Stimulated activated CD8-positive, alpha-beta memory T cell treated with anti-CD3 and anti-CD28 coated beads, Interleukin-7, amount 100 ng/mL, for 24 hours (primary cell): ENCODE measurements around the gene PPP2R3B.
"Not testable (repeated sequence)": the region's sequence is repeated elsewhere in the genome, so short reads cannot be mapped to it uniquely, and the experiment has no call there.

Experiments used
- DNase-seq: peaks from one replicate; pipeline ENCODE4 v3.0.0-alpha.2; 2020; ENCODE audit warnings: low read depth

Gene PPP2R3B

GRCh38 chrX:402857-403256, 16.1 kb upstream of the PPP2R3B start:
- no peak for DNase-seq

GRCh38 chrX:400258-400657, 13.6 kb upstream of the PPP2R3B start:
- DNase-seq, result no peak

- no peak for DNase-seq
These were observed 10.9 kb upstream of the PPP2R3B start for GRCh38 chrX:397575-397974.

- DNase-seq, result no peak
These were observed 8.1 kb upstream of the PPP2R3B start for GRCh38 chrX:394830-395229.

GRCh38 chrX:392575-392846, 5.8 kb upstream of the PPP2R3B start:
- no peak for DNase-seq

- DNase-seq, result no peak
These were observed 5.2 kb upstream of the PPP2R3B start for GRCh38 chrX:391717-392574.

- DNase-seq, result no peak
These were observed 3.8 kb upstream of the PPP2R3B start for GRCh38 chrX:390459-390858.

- no peak for DNase-seq
These were observed 2.3 kb upstream of the PPP2R3B start for GRCh38 chrX:389021-389441.

GRCh38 chrX:387729-388128, 1.0 kb upstream of the PPP2R3B start:
- DNase-seq, result no peak

- no peak for DNase-seq
These were observed 404 bp downstream of the PPP2R3B start for GRCh38 chrX:386239-386767.

GRCh38 chrX:385736-386135, 971 bp downstream of the PPP2R3B start:
- not testable (repeated sequence) for DNase-seq

GRCh38 chrX:384861-385260, 1.8 kb downstream of the PPP2R3B start:
- no peak for DNase-seq

- DNase-seq, result no peak
These were observed 8.3 kb downstream of the PPP2R3B start for GRCh38 chrX:378443-378842.

GRCh38 chrX:376206-376605, 10.5 kb downstream of the PPP2R3B start:
- not testable (repeated sequence) for DNase-seq

- no peak for DNase-seq
These were observed 11.3 kb downstream of the PPP2R3B start for GRCh38 chrX:375181-376036.

GRCh38 chrX:374596-374995, 12.1 kb downstream of the PPP2R3B start:
- DNase-seq, result no peak

- DNase-seq, result no peak
These were observed 12.9 kb downstream of the PPP2R3B start for GRCh38 chrX:373641-374471.

GRCh38 chrX:372856-373640, 13.7 kb downstream of the PPP2R3B start:
- DNase-seq, result no peak

GRCh38 chrX:371907-372306, 14.8 kb downstream of the PPP2R3B start:
- no peak for DNase-seq

GRCh38 chrX:370963-371745, 15.6 kb downstream of the PPP2R3B start:
- no peak for DNase-seq
